ENCODE results near the gene CDC23.
A peak's percentile ranks its signal among the peaks of the same experiment; 100 is the strongest.

The CDC23 gene

GRCh38 chr5:138180183-138180782 is 32.8 kb downstream of the CDC23 start:
- no peaks in the 10 kb centered on the region for H3K36me3 ChIP-seq (ENCODE audit: low read length)
- peak overlapping the region; percentile 75 for H3K4me2 ChIP-seq (ENCODE audit: low read depth, low read length, poor library complexity, severe bottlenecking)
- no peaks in the 10 kb centered on the region for H3K9me2 ChIP-seq (replicated peaks; ENCODE audit: insufficient read depth, low read length)
- no peak overlapping the region for H2AFZ ChIP-seq (ENCODE audit: low read depth, low read length, severe bottlenecking)
- peak overlapping the region; percentile 75 for H3K9ac ChIP-seq (ENCODE audit: low read length)
- no peaks in the 10 kb centered on the region for H3K27me3 ChIP-seq (ENCODE audit: low read length)
- peak overlapping the region; percentile 83 for H3K4me3 ChIP-seq (ENCODE audit: insufficient read depth, low read length, poor library complexity, severe bottlenecking)
- peaks cover 32% of the 10 kb centered on the region for H3K79me2 ChIP-seq (ENCODE audit: insufficient read depth, low read length)
- H3F3A ChIP-seq (ENCODE audit: insufficient read depth), result 0 out of 2 replicates have a peak, but pooled peaks cover 11% of the 10 kb centered on the region
- peak; percentile 47 for TF ChIP-seq CTCF (IDR thresholded peaks at IDR 0.05; ENCODE audit: insufficient read depth, low read length, poor library complexity, severe bottlenecking)
- no peak for TF ChIP-seq EZH2phosphoT487 (conservative IDR thresholded peaks at IDR 0.05; ENCODE audit: low read length)
- peak overlapping the region; percentile 83 for H3K27ac ChIP-seq (ENCODE audit: low read depth, low read length)
- no peaks in the 10 kb centered on the region for H4K20me1 ChIP-seq (ENCODE audit: low read depth, low read length)
- H3K9me3 ChIP-seq (ENCODE audit: insufficient read depth, low read length), result no peaks in the 10 kb centered on the region

- Histone ChIP-seq H3K4me2 (ENCODE audit: low read depth, low read length, poor library complexity, severe bottlenecking) (peak overlapping the region; percentile 75), H3F3A (ENCODE audit: insufficient read depth) (0 out of 2 replicates have a peak, but pooled peaks cover 10% of the 10 kb centered on the region), H3K79me2 (ENCODE audit: insufficient read depth, low read length) (peaks cover 32% of the 10 kb centered on the region), H3K9ac (ENCODE audit: low read length) (peak overlapping the region; percentile 75), H3K9me2 (replicated peaks; ENCODE audit: insufficient read depth, low read length) (no peaks in the 10 kb centered on the region), H3K9me3 (ENCODE audit: insufficient read depth, low read length) (no peaks in the 10 kb centered on the region), H3K4me3 (ENCODE audit: insufficient read depth, low read length, poor library complexity, severe bottlenecking) (peak overlapping the region; percentile 83), H4K20me1 (ENCODE audit: low read depth, low read length) (no peaks in the 10 kb centered on the region), H3K27ac (ENCODE audit: low read depth, low read length) (peak overlapping the region; percentile 83), H3K36me3 (ENCODE audit: low read length) (no peaks in the 10 kb centered on the region), H2AFZ (ENCODE audit: low read depth, low read length, severe bottlenecking) (peak overlapping the region; percentile 71), H3K27me3 (ENCODE audit: low read length) (no peaks in the 10 kb centered on the region)
- TF ChIP-seq CTCF (IDR thresholded peaks at IDR 0.05; ENCODE audit: insufficient read depth, low read length, poor library complexity, severe bottlenecking), result no peak
- no peak for TF ChIP-seq EZH2phosphoT487 (conservative IDR thresholded peaks at IDR 0.05; ENCODE audit: low read length)
These were observed 33.8 kb downstream of the CDC23 start for GRCh38 chr5:138179277-138179857.

- Histone ChIP-seq H3K9ac (ENCODE audit: low read length) (peak within 1 kb of the TSS; percentile 75), H3K4me2 (ENCODE audit: low read depth, low read length, poor library complexity, severe bottlenecking) (peak within 1 kb of the TSS; percentile 75), H3K36me3 (ENCODE audit: low read length) (no peaks in the 10 kb centered on the region), H3K9me2 (replicated peaks; ENCODE audit: insufficient read depth, low read length) (no peaks in the 10 kb centered on the region), H2AFZ (ENCODE audit: low read depth, low read length, severe bottlenecking) (peak within 1 kb of the TSS; percentile 93), H3K27ac (ENCODE audit: low read depth, low read length) (peak within 1 kb of the TSS; percentile 83), H3K27me3 (ENCODE audit: low read length) (no peaks in the 10 kb centered on the region), H3K4me3 (ENCODE audit: insufficient read depth, low read length, poor library complexity, severe bottlenecking) (peak within 1 kb of the TSS; percentile 83), H3F3A (ENCODE audit: insufficient read depth) (0 out of 2 replicates have a peak, but pooled peaks cover 10% of the 10 kb centered on the region), H3K79me2 (ENCODE audit: insufficient read depth, low read length) (peaks cover 32% of the 10 kb centered on the region), H3K9me3 (ENCODE audit: insufficient read depth, low read length) (no peaks in the 10 kb centered on the region), H4K20me1 (ENCODE audit: low read depth, low read length) (no peaks in the 10 kb centered on the region)
- TF ChIP-seq CTCF (IDR thresholded peaks at IDR 0.05; ENCODE audit: insufficient read depth, low read length, poor library complexity, severe bottlenecking) (no peak), EZH2phosphoT487 (conservative IDR thresholded peaks at IDR 0.05; ENCODE audit: low read length) (no peak)
These were observed 34.4 kb downstream of the CDC23 start, which contains the start of the genes BRD8 and KIF20A for GRCh38 chr5:138178516-138179276. Gene BRD8, minus strand, starts transcription at chr5:138178630. Its CDS starts 16 bp downstream, at chr5:138178614. Gene KIF20A, plus strand, starts transcription at chr5:138179112. Its CDS starts 569 bp downstream, at chr5:138179681.
